Fibroblast of lung (primary cell): ENCODE data around the gene CAPN9. TPM values are rescaled to one million over a fixed set of nuclear protein-coding genes. Genes with fewer than 3 reads are reported as not detected.

Source experiments
- DNase-seq, 2 donors: peaks; one replicate each; pipeline versions ENCODE4 v3.0.0 to v3.0.0-alpha.2; 2010; ENCODE audit warnings: low read depth in 2 of 2
- H2AFZ ChIP-seq: 2 replicates; pipeline ENCODE4 v1.5.1; 2012; ENCODE audit warnings: low read length, control low read depth, inconsistent platforms
- H3K27ac ChIP-seq: 2 replicates; pipeline ENCODE4 v1.5.1; 2011; ENCODE audit warnings: low read length, control low read depth; ENCODE audit not compliant: insufficient read depth
- H3K27me3 ChIP-seq: 2 replicates; pipeline ENCODE4 v1.5.1; 2011; ENCODE audit warnings: mild to moderate bottlenecking, low read length; ENCODE audit not compliant: control insufficient read depth, insufficient read depth
- H3K36me3 ChIP-seq: 2 replicates; pipeline ENCODE4 v1.5.1; 2011; ENCODE audit warnings: low read length; ENCODE audit not compliant: control insufficient read depth, insufficient read depth
- H3K4me1 ChIP-seq: 2 replicates; pipeline ENCODE4 v1.5.1; 2011; ENCODE audit warnings: low read length; ENCODE audit not compliant: control insufficient read depth, insufficient read depth; ENCODE audit errors: extremely low read depth
- H3K4me2 ChIP-seq: 2 replicates; pipeline ENCODE4 v1.5.1; 2011; ENCODE audit warnings: low read length, control low read depth; ENCODE audit not compliant: insufficient read depth; ENCODE audit errors: extremely low read depth
- H3K4me3 ChIP-seq, 4 experiments: fragments of 200-600 bp in 1 of 4; sonication (generic) in 1 of 4; replicated peaks in 1 of 4; 2 replicates each; pipeline ENCODE4 v1.5.1; 2011 to 2016; ENCODE audit warnings: low read length in 4 of 4, low read depth in 3 of 4, mild to moderate bottlenecking in 3 of 4, control low read depth in 2 of 4, inconsistent platforms in 1 of 4, mixed read lengths in 1 of 4; ENCODE audit not compliant: insufficient read depth in 1 of 4; ENCODE audit errors: control extremely low read depth in 1 of 4
- H3K79me2 ChIP-seq: 2 replicates; pipeline ENCODE4 v1.5.1; 2012; ENCODE audit warnings: mild to moderate bottlenecking, low read length, inconsistent platforms; ENCODE audit not compliant: control insufficient read depth, insufficient read depth
- H3K9ac ChIP-seq: 2 replicates; pipeline ENCODE4 v1.5.1; 2011; ENCODE audit warnings: mild to moderate bottlenecking, low read length, control low read depth; ENCODE audit not compliant: insufficient read depth
- H3K9me3 ChIP-seq: 2 replicates; pipeline ENCODE4 v1.5.1; 2012; ENCODE audit warnings: low read depth, low read length; ENCODE audit not compliant: control insufficient read depth, insufficient read depth
- H4K20me1 ChIP-seq: 2 replicates; pipeline ENCODE4 v1.5.1; 2011; ENCODE audit warnings: low read length; ENCODE audit not compliant: control insufficient read depth, insufficient read depth; ENCODE audit errors: extremely low read depth
- EZH2 ChIP-seq: IDR thresholded peaks from 2 replicates; pipeline ENCODE4 v1.5.1; 2012; ENCODE audit warnings: low read length, control low read depth, mild to moderate bottlenecking; ENCODE audit errors: missing control alignments
- polyA plus RNA-seq, 2 donors: library from polyadenylated mRNA; depleted of rRNA in 1 of 2; stranded (reverse) in 1 of 2; unstranded in 1 of 2; fragments of >200 nt; gene quantifications; 2 replicates each; pipeline ENCODE4 v1.2.1, GENCODE V29; 2011 to 2012; ENCODE audit warnings: missing spikeins in 1 of 2
- total RNA-seq: library from RNA; depleted of rRNA; stranded (reverse); fragments of >200 nt; gene quantifications from 2 replicates; pipeline ENCODE4 v1.2.1, GENCODE V29; 2014
- TF ChIP-seq, protein P1 (sequence below), 2 donors: IDR thresholded peaks in 1 of 2; conservative IDR thresholded peaks in 1 of 2; 1 replicate in 1 of 2; 2 replicates in 1 of 2; pipeline ENCODE4 v1.5.1; 2011 to 2012; ENCODE audit warnings: low read length in 2 of 2, control low read depth in 1 of 2, inconsistent platforms in 1 of 2, low read depth in 1 of 2, mild to moderate bottlenecking in 1 of 2

CAPN9 gene
- total and polyA plus RNA-seq, 2 donors (not counting 1 experiment from before 2014, with no cell fraction given), result 0.17 TPM; not detected in 1

GRCh38 chr1:230759369-230760065 is 12.3 kb downstream of the CAPN9 start:
- no peak overlapping the region for H3K4me3 ChIP-seq
- peaks cover 3% of the 10 kb centered on the region for H3K27me3 ChIP-seq
- H2AFZ ChIP-seq, result no peak overlapping the region
- H3K36me3 ChIP-seq, result no peaks in the 10 kb centered on the region
- no peak overlapping the region for H3K27ac ChIP-seq
- no peak for DNase-seq
- H3K79me2 ChIP-seq, result no peaks in the 10 kb centered on the region
- no peaks in the 10 kb centered on the region for H4K20me1 ChIP-seq
- TF ChIP-seq, protein P1, sequence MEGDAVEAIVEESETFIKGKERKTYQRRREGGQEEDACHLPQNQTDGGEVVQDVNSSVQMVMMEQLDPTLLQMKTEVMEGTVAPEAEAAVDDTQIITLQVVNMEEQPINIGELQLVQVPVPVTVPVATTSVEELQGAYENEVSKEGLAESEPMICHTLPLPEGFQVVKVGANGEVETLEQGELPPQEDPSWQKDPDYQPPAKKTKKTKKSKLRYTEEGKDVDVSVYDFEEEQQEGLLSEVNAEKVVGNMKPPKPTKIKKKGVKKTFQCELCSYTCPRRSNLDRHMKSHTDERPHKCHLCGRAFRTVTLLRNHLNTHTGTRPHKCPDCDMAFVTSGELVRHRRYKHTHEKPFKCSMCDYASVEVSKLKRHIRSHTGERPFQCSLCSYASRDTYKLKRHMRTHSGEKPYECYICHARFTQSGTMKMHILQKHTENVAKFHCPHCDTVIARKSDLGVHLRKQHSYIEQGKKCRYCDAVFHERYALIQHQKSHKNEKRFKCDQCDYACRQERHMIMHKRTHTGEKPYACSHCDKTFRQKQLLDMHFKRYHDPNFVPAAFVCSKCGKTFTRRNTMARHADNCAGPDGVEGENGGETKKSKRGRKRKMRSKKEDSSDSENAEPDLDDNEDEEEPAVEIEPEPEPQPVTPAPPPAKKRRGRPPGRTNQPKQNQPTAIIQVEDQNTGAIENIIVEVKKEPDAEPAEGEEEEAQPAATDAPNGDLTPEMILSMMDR (conservative IDR thresholded peaks at IDR 0.05 in 1 of 2, IDR thresholded peaks at IDR 0.05 in 1 of 2; ENCODE audit: low read depth in 1 of 2, low read length in 2 of 2), result no peak
- TF ChIP-seq EZH2, result no peak
- H3K4me1 ChIP-seq, result peaks cover 3% of the 10 kb centered on the region
- H3K9me3 ChIP-seq, result no peaks in the 10 kb centered on the region
- H3K9ac ChIP-seq, result no peak overlapping the region
- no peak overlapping the region for H3K4me2 ChIP-seq

GRCh38 chr1:230760360-230760827 is 13.2 kb downstream of the CAPN9 start:
- no peaks in the 10 kb centered on the region for H3K9me3 ChIP-seq
- H3K9ac ChIP-seq, result no peak overlapping the region
- H4K20me1 ChIP-seq, result no peaks in the 10 kb centered on the region
- H3K79me2 ChIP-seq, result no peaks in the 10 kb centered on the region
- H3K27ac ChIP-seq, result no peak overlapping the region
- H3K27me3 ChIP-seq, result peaks cover 3% of the 10 kb centered on the region
- no peaks in the 10 kb centered on the region for H3K36me3 ChIP-seq
- H3K4me3 ChIP-seq, result no peak overlapping the region
- no peak for DNase-seq
- no peak overlapping the region for H3K4me2 ChIP-seq
- TF ChIP-seq, protein P1 (conservative IDR thresholded peaks at IDR 0.05 in 1 of 2, IDR thresholded peaks at IDR 0.05 in 1 of 2; ENCODE audit: low read depth in 1 of 2, low read length in 2 of 2), result no peak
- TF ChIP-seq EZH2, result no peak
- H3K4me1 ChIP-seq, result no peaks in the 10 kb centered on the region
- no peak overlapping the region for H2AFZ ChIP-seq

DNA sequence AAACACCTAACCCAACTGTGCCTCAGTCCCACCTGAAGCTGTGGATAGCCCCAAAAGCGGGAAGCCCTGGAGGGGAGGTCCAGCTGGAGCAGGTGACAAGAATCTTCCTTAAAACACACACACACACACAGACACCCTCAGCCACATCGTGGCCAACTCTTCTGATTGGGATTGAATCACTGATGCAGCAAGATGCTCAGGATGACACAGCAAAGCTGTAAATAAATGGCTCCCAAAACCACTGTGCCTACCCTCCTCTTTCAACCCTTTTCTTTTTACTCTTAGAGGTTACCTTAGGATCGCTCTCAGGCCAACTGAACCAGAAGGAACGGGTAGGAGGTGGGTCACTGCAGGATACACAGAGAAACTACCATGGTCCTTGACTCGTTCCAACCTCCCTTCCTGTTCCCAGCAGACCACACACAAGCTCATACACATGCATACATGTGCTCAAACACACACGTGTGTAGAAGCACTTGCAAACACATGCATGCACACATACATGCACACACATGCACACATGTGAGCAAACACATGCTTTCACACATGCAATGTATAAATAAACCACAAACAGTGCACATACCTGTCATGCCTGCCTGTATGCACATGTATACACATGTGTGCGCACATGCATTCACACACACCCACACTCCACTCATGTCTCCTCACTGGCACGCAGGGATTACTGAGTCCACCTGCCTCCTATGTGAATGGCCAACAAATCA is 14.4 kb downstream of the CAPN9 start:
- no peak for DNase-seq
- Histone ChIP-seq H3K4me2 (no peak overlapping the region), H4K20me1 (no peaks in the 10 kb centered on the region), H3K4me3 (no peak overlapping the region), H3K9me3 (no peaks in the 10 kb centered on the region), H2AFZ (no peak overlapping the region), H3K79me2 (no peaks in the 10 kb centered on the region), H3K36me3 (no peaks in the 10 kb centered on the region), H3K4me1 (no peaks in the 10 kb centered on the region), H3K27ac (no peak overlapping the region), H3K9ac (no peak overlapping the region), H3K27me3 (peaks cover 3% of the 10 kb centered on the region)
- TF ChIP-seq, protein P1 (conservative IDR thresholded peaks at IDR 0.05 in 1 of 2, IDR thresholded peaks at IDR 0.05 in 1 of 2; ENCODE audit: low read depth in 1 of 2, low read length in 2 of 2), result no peak
- no peak for TF ChIP-seq EZH2
